Measurements from ENCODE around the gene PPP1R37.

DNA sequence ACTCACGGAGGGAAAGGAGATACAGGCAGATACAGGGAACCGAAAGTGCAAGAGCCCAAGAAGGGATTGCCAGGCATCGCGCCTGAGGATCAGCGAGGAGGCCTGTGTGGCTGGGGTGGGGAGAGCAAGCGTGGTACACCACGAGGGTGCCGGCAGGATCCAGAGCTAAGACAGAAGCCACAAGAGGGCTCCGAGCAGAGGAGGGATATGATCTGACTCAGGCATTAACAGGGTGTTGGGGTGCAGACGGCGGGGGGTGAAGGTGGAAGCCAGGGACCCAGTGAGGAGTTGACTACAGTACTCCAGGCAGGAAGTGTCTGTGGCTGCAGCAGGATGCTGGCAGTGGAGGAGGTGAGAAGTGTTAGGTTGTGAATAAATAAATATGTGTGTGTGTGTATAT, 5.4 kb upstream of the PPP1R37 start:
- TF ChIP-seq JUND (IDR thresholded peaks at IDR 0.05; ENCODE audit: low read length) = no peak
- TF ChIP-seq CEBPB (IDR thresholded peaks at IDR 0.05; ENCODE audit: low read depth, low read length) = no peak
- TF ChIP-seq YY1 (IDR thresholded peaks at IDR 0.05; ENCODE audit: low read depth, low read length) = no peak
- TF ChIP-seq EP300 (IDR thresholded peaks at IDR 0.05; ENCODE audit: borderline replicate concordance in 1 of 2, low read depth in 2 of 2, low read length in 2 of 2) = no peak
- TF ChIP-seq, protein P1, sequence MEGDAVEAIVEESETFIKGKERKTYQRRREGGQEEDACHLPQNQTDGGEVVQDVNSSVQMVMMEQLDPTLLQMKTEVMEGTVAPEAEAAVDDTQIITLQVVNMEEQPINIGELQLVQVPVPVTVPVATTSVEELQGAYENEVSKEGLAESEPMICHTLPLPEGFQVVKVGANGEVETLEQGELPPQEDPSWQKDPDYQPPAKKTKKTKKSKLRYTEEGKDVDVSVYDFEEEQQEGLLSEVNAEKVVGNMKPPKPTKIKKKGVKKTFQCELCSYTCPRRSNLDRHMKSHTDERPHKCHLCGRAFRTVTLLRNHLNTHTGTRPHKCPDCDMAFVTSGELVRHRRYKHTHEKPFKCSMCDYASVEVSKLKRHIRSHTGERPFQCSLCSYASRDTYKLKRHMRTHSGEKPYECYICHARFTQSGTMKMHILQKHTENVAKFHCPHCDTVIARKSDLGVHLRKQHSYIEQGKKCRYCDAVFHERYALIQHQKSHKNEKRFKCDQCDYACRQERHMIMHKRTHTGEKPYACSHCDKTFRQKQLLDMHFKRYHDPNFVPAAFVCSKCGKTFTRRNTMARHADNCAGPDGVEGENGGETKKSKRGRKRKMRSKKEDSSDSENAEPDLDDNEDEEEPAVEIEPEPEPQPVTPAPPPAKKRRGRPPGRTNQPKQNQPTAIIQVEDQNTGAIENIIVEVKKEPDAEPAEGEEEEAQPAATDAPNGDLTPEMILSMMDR (IDR thresholded peaks at IDR 0.05; ENCODE audit: control extremely low read depth in 1 of 3, insufficient read depth in 1 of 3, low read depth in 1 of 3, low read length in 3 of 3) = no peak
- no peak for TF ChIP-seq POLR2A (IDR thresholded peaks at IDR 0.05; ENCODE audit: control extremely low read depth in 1 of 2, low read depth in 2 of 2, low read length in 2 of 2)
- TF ChIP-seq CHD2 (IDR thresholded peaks at IDR 0.05; ENCODE audit: low read length) = no peak
- no peak for TF ChIP-seq ZNF274 (IDR thresholded peaks at IDR 0.05; ENCODE audit: borderline replicate concordance, extremely low read depth, low read length)
- no peak for TF ChIP-seq BACH1 (IDR thresholded peaks at IDR 0.05; ENCODE audit: low read length)
- TF ChIP-seq GABPA (IDR thresholded peaks at IDR 0.05; ENCODE audit: borderline replicate concordance, insufficient read depth, low read length) = no peak
